Forelimb muscle (tissue), 1 donor: Measurements from ENCODE around the gene TM7SF3. TPM values are rescaled to one million over a fixed set of nuclear protein-coding genes. Genes with fewer than 3 reads are reported as not detected.

Source experiments
- DNase-seq: peaks from one replicate; pipeline ENCODE4 v3.0.0-alpha.2; 2013; ENCODE audit warnings: low read depth
- polyA plus RNA-seq: library from polyadenylated mRNA; unstranded; fragments of 120-200 nt; gene quantifications from one replicate; pipeline ENCODE4 v1.2.1, GENCODE V29; 2013; ENCODE audit not compliant: insufficient read length

Gene TM7SF3
- polyA plus RNA-seq, 1 donor = 26.8 TPM

GRCh38 chr12:26929590-26929989 is 84.6 kb downstream of the TM7SF3 start:
- DNase-seq = no peak

GRCh38 chr12:26928661-26929060 is 85.5 kb downstream of the TM7SF3 start:
- DNase-seq = no peak

Other genes with a start within 250 kb of the TM7SF3 start
- 2.7 TPM for gene ITPR2, start 181.2 kb downstream of the TM7SF3 start, polyA plus RNA-seq
- 23.9 TPM for gene INTS13, start 76.4 kb downstream of the TM7SF3 start, polyA plus RNA-seq
- gene FGFR1OP2, start 75.9 kb downstream of the TM7SF3 start, polyA plus RNA-seq = 45.0 TPM
- gene MED21, start 8.2 kb upstream of the TM7SF3 start, polyA plus RNA-seq = 42.2 TPM
- not detected for gene C12orf71, start 68.2 kb upstream of the TM7SF3 start, polyA plus RNA-seq
- 26.9 TPM for gene STK38L, start 229.9 kb upstream of the TM7SF3 start, polyA plus RNA-seq